B cell (primary cell): Measurements from ENCODE around the gene C1orf105.

Experiments used
- CTCF ChIP-seq: fragments of 200-600 bp; IDR thresholded peaks from one replicate; pipeline ENCODE4 v1.8.0; 2022; ENCODE audit warnings: antibody characterized with exemption, mild to moderate bottlenecking
- EZH2 ChIP-seq: IDR thresholded peaks from 2 replicates; pipeline ENCODE4 v1.6.1; 2012; ENCODE audit warnings: borderline replicate concordance, low read depth, mild to moderate bottlenecking, moderate library complexity, low read length; ENCODE audit not compliant: insufficient read depth, poor library complexity, severe bottlenecking

GRCh38 chr1:172452536-172453152 lies 32.2 kb downstream of the C1orf105 start:
- no peak for TF ChIP-seq EZH2
- no peak for TF ChIP-seq CTCF
